Peyer's patch (tissue), 4 donors: ENCODE results near the gene CECR2. TPM values are rescaled to one million over a fixed set of nuclear protein-coding genes. Genes with fewer than 3 reads are reported as not detected.

Experiments
- DNase-seq, 3 donors: peaks; one replicate each; pipeline ENCODE4 v3.0.0-alpha.2; 2017 to 2019
- H3K27ac ChIP-seq, 4 donors: fragments of 200-600 bp; sonication (generic); one replicate each; pipeline ENCODE4 v1.5.1; 2016 to 2019
- H3K27me3 ChIP-seq, 2 donors: fragments of 200-600 bp; sonication (generic); one replicate each; pipeline ENCODE4 v1.5.1; 2019
- H3K36me3 ChIP-seq, 3 donors: fragments of 200-600 bp; sonication (generic); one replicate each; pipeline ENCODE4 v1.5.1; 2016 to 2019
- H3K4me1 ChIP-seq, 4 donors: fragments of 200-600 bp; sonication (generic); one replicate each; pipeline ENCODE4 v1.5.1; 2016 to 2019
- H3K4me3 ChIP-seq, 4 donors: fragments of 200-600 bp; sonication (generic); 1 replicate in 3 of 4; 2 replicates in 1 of 4; pipeline ENCODE4 v1.5.1; 2016 to 2019; ENCODE audit warnings: mild to moderate bottlenecking in 1 of 4
- H3K9me3 ChIP-seq, 4 donors: fragments of 200-600 bp; sonication (generic); one replicate each; pipeline ENCODE4 v1.5.1; 2016 to 2019; ENCODE audit warnings: mild to moderate bottlenecking in 1 of 4
- POLR2A ChIP-seq, 2 donors: fragments of 450-650 bp; IDR thresholded peaks; one replicate each; pipeline ENCODE4 v1.5.1; 2017; ENCODE audit warnings: antibody characterized with exemption in 2 of 2, mild to moderate bottlenecking in 2 of 2, moderate library complexity in 2 of 2
- total RNA-seq, 4 donors: library from RNA; depleted of rRNA; stranded (reverse); fragments of >200 nt; gene quantifications; one replicate each; pipeline ENCODE4 v1.1.0, GENCODE V29; 2016
- TF ChIP-seq, protein P1 (sequence below), 6 experiments: fragments of 450-650 bp in 4 of 6; fragments of 200-600 bp in 2 of 6; sonication (generic) in 1 of 6; IDR thresholded peaks; one replicate each; pipeline ENCODE4 v1.5.1; 2017 to 2019; ENCODE audit warnings: antibody characterized with exemption in 6 of 6, mild to moderate bottlenecking in 3 of 6, moderate library complexity in 1 of 6

The CECR2 gene
- total RNA-seq, 4 donors from 2014 or later = 0.18 to 5.0 (median 0.69) TPM

GRCh38 chr22:17373855-17374254, 4.6 kb downstream of the CECR2 start:
- H3K27ac ChIP-seq = no peak overlapping the region
- peaks cover 0 to 17% (median 14%) of the 10 kb centered on the region in 4 donors for H3K4me1 ChIP-seq
- peaks cover 0 to 15% of the 10 kb centered on the region in 2 donors for H3K27me3 ChIP-seq
- H3K36me3 ChIP-seq = no peaks in the 10 kb centered on the region
- H3K9me3 ChIP-seq = no peaks in the 10 kb centered on the region
- TF ChIP-seq, protein P1, sequence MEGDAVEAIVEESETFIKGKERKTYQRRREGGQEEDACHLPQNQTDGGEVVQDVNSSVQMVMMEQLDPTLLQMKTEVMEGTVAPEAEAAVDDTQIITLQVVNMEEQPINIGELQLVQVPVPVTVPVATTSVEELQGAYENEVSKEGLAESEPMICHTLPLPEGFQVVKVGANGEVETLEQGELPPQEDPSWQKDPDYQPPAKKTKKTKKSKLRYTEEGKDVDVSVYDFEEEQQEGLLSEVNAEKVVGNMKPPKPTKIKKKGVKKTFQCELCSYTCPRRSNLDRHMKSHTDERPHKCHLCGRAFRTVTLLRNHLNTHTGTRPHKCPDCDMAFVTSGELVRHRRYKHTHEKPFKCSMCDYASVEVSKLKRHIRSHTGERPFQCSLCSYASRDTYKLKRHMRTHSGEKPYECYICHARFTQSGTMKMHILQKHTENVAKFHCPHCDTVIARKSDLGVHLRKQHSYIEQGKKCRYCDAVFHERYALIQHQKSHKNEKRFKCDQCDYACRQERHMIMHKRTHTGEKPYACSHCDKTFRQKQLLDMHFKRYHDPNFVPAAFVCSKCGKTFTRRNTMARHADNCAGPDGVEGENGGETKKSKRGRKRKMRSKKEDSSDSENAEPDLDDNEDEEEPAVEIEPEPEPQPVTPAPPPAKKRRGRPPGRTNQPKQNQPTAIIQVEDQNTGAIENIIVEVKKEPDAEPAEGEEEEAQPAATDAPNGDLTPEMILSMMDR (IDR thresholded peaks at IDR 0.05) = no peak
- no peak for TF ChIP-seq POLR2A (IDR thresholded peaks at IDR 0.05)
- no peak for DNase-seq
- H3K4me3 ChIP-seq = no peak overlapping the region

DNA sequence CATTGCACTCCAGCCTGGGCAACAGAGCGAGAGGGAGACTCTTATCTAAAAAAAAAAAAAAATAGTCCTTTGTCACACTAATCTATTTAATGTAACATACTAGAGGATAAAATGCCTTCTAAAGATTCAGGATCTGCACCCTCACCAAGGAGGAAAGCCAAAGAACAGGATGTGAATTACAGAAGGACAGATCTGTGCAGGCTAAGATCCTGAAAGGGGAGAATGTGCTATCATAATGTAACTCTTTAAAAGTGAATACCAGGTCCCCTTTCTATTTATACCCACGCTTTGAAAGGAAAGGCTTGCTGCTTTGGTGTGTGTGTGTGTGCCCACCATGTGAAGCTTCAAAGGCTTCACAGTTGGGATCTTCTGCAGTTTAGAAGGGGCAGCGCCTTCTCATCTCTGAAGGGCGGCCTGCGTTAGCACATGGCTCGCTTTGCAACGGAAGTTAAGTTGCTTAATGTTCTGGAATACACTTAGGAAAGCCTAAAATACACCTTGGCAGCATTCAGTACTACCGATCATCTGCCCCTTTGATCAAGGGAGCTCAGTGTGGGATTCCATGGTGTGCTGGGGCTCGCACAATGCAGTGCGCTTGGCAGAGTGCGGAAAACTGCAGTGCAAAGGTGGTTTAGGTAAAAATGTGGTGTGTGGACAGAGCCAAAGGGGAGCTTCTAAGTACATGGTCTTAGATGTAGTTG, 6.8 kb downstream of the CECR2 start:
- Histone ChIP-seq H3K36me3 (no peaks in the 10 kb centered on the region), H3K4me1 (no peaks in the 10 kb centered on the region), H3K27ac (no peak overlapping the region), H3K27me3 (no peaks in the 10 kb centered on the region), H3K4me3 (no peak overlapping the region), H3K9me3 (no peaks in the 10 kb centered on the region)
- no peak for DNase-seq
- TF ChIP-seq, protein P1 (IDR thresholded peaks at IDR 0.05) = no peak
- TF ChIP-seq POLR2A (IDR thresholded peaks at IDR 0.05) = no peak

GRCh38 chr22:17376950-17377349, 7.7 kb downstream of the CECR2 start:
- DNase-seq = no peak
- Histone ChIP-seq H3K27ac (no peak overlapping the region), H3K4me3 (no peak overlapping the region), H3K9me3 (no peaks in the 10 kb centered on the region), H3K27me3 (no peaks in the 10 kb centered on the region), H3K36me3 (no peaks in the 10 kb centered on the region), H3K4me1 (no peaks in the 10 kb centered on the region)
- no peak for TF ChIP-seq POLR2A (IDR thresholded peaks at IDR 0.05)
- TF ChIP-seq, protein P1 (IDR thresholded peaks at IDR 0.05) = no peak

GRCh38 chr22:17379944-17380343, 10.7 kb downstream of the CECR2 start:
- Histone ChIP-seq H3K36me3 (no peaks in the 10 kb centered on the region), H3K9me3 (peaks cover 0 to 5% (median 2%) of the 10 kb centered on the region in 4 donors), H3K4me3 (no peak overlapping the region), H3K4me1 (no peaks in the 10 kb centered on the region), H3K27ac (no peak overlapping the region), H3K27me3 (no peaks in the 10 kb centered on the region)
- DNase-seq = no peak
- TF ChIP-seq, protein P1 (IDR thresholded peaks at IDR 0.05) = no peak
- TF ChIP-seq POLR2A (IDR thresholded peaks at IDR 0.05) = no peak

- peaks cover 0 to 7% (median 2%) of the 10 kb centered on the region in 4 donors for H3K9me3 ChIP-seq
- H3K4me1 ChIP-seq = no peaks in the 10 kb centered on the region
- no peak for TF ChIP-seq POLR2A (IDR thresholded peaks at IDR 0.05)
- TF ChIP-seq, protein P1 (IDR thresholded peaks at IDR 0.05) = no peak
- no peak overlapping the region for H3K27ac ChIP-seq
- no peaks in the 10 kb centered on the region for H3K36me3 ChIP-seq
- no peak overlapping the region for H3K4me3 ChIP-seq
- H3K27me3 ChIP-seq = no peaks in the 10 kb centered on the region
- DNase-seq = no peak
Measured at GRCh38 chr22:17380359-17381087, 11.3 kb downstream of the CECR2 start.
